ENCODE measurements around the gene RFX8.

DNA sequence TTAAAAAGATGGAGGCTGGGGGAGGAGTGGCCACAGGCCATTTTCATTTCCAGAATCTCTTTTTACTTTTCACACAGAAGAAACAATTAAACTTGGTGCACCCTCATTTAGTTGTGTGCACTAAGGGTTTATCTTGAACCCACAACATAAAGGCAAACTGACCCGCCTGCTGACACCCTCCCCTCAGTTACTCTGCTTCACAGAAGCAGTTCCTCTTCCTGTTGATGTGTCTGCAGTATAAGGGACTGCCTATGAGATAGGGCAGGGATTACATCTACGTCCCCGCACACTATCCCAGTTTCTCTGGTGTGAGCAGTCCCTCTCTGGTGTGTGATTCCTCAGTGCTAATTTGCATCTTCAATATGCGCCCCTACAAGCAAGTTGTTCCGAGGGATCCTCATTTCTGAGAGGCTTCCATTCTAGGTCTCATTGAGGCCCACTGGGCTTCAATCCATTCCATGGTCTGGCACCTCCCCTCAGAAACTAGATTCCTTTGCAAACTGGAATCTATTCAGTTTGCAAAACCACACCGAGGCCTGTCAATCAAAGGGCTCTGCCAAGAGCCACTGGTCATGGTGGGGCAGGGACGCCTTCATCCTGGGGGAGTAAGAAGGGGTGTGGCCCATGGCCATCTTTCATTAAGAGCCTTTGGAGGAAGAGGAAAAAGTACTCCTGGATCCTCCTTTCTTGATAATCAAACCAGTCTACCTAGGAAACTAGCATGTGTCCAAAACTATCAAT lies 99.9 kb downstream of the RFX8 start:
- TF ChIP-seq CTCF (IDR thresholded peaks at IDR 0.05), result no peak
- no peak for TF ChIP-seq POLR2A (IDR thresholded peaks at IDR 0.05)
